GM21381 (cell line): ENCODE measurements around the gene RHO.
A peak's percentile ranks its signal among the peaks of the same experiment; 100 is the strongest.

Source experiments
- ATAC-seq: cut with Tn5 transposase; IDR thresholded peaks from one replicate; pipeline ENCODE4 v1.9.1; 2021; ENCODE audit warnings: mild to moderate bottlenecking, moderate library complexity; ENCODE audit not compliant: unreplicated experiment

RHO gene

GRCh38 chr3:129519896-129520715 is 8.3 kb upstream of the RHO start:
- ATAC-seq, result no peak

GRCh38 chr3:129520960-129521359 is 7.5 kb upstream of the RHO start:
- ATAC-seq, result no peak

DNA sequence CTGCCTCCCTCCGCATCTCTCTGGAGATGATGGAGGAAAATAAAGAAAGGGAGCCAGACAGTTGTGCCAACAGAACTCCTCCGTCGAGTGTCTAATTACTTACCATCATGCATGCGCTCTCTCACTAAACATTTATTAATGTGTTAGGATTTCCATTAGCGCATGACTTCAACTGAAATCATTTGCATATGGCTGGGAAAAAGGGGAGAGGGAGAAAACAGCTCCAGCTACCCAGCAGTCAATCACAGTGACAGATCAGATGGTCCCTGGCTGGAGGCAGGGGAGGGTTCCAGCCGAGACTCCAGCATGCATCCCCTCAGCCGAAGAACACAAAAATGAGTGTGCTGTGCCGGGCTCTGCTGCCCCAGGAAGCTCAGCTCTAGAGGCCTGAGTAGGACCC is 6.8 kb upstream of the RHO start:
- no peak for ATAC-seq

DNA sequence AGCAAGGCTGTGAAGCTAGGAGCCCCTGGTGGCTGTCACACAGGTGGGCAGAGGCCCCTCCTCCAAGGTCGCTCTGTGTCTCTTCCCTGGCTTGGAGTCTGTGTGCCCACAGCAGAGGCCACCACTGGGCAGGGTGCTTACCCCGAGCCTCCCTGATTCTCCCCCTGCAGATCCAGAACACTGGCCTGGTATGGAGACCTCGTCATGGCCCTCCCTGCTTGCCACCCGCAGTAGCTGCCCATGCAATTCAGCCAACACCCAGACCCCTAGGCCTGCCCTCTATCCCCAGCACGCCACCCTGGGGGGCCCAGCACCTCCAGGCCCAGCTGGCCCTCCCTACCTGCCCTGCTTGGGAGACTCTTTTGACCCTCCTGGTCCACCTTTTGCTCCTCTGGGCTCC is 5.5 kb upstream of the RHO start:
- ATAC-seq, result no peak

- ATAC-seq, result no peak
Observed at GRCh38 chr3:129524081-129524480, 4.4 kb upstream of the RHO start.

GRCh38 chr3:129525341-129525968 is 3.0 kb upstream of the RHO start:
- ATAC-seq, result no peak

GRCh38 chr3:129526121-129526900 is 2.1 kb upstream of the RHO start:
- peak; percentile 87 for ATAC-seq

GRCh38 chr3:129527262-129527661 is 1.2 kb upstream of the RHO start:
- no peak for ATAC-seq

DNA sequence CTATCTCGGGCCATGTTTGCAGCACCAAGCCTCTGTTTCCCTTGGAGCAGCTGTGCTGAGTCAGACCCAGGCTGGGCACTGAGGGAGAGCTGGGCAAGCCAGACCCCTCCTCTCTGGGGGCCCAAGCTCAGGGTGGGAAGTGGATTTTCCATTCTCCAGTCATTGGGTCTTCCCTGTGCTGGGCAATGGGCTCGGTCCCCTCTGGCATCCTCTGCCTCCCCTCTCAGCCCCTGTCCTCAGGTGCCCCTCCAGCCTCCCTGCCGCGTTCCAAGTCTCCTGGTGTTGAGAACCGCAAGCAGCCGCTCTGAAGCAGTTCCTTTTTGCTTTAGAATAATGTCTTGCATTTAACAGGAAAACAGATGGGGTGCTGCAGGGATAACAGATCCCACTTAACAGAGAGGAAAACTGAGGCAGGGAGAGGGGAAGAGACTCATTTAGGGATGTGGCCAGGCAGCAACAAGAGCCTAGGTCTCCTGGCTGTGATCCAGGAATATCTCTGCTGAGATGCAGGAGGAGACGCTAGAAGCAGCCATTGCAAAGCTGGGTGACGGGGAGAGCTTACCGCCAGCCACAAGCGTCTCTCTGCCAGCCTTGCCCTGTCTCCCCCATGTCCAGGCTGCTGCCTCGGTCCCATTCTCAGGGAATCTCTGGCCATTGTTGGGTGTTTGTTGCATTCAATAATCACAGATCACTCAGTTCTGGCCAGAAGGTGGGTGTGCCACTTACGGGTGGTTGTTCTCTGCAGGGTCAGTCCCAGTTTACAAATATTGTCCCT is 1.2 kb downstream of the RHO start:
- ATAC-seq, result no peak

DNA sequence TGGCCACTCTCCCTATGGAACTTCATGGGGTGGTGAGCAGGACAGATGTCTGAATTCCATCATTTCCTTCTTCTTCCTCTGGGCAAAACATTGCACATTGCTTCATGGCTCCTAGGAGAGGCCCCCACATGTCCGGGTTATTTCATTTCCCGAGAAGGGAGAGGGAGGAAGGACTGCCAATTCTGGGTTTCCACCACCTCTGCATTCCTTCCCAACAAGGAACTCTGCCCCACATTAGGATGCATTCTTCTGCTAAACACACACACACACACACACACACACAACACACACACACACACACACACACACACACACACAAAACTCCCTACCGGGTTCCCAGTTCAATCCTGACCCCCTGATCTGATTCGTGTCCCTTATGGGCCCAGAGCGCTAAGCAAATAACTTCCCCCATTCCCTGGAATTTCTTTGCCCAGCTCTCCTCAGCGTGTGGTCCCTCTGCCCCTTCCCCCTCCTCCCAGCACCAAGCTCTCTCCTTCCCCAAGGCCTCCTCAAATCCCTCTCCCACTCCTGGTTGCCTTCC is 1.9 kb downstream of the RHO start:
- no peak for ATAC-seq

GRCh38 chr3:129530821-129531220 is 2.4 kb downstream of the RHO start:
- no peak for ATAC-seq

DNA sequence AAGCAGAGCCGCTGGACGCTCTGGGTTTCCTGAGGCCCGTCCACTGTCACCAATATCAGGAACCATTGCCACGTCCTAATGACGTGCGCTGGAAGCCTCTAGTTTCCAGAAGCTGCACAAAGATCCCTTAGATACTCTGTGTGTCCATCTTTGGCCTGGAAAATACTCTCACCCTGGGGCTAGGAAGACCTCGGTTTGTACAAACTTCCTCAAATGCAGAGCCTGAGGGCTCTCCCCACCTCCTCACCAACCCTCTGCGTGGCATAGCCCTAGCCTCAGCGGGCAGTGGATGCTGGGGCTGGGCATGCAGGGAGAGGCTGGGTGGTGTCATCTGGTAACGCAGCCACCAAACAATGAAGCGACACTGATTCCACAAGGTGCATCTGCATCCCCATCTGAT is 3.3 kb downstream of the RHO start:
- no peak for ATAC-seq

- ATAC-seq, result no peak
Observed at GRCh38 chr3:129532261-129532660, 3.8 kb downstream of the RHO start.

DNA sequence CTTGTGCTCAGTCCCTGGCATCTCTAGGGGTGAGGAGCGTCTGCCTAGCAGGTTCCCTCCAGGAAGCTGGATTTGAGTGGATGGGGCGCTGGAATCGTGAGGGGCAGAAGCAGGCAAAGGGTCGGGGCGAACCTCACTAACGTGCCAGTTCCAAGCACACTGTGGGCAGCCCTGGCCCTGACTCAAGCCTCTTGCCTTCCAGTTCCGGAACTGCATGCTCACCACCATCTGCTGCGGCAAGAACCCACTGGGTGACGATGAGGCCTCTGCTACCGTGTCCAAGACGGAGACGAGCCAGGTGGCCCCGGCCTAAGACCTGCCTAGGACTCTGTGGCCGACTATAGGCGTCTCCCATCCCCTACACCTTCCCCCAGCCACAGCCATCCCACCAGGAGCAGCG is 5.0 kb downstream of the RHO start:
- ATAC-seq, result no peak

- no peak for ATAC-seq
Observed at GRCh38 chr3:129534428-129535027, 6.1 kb downstream of the RHO start.

DNA sequence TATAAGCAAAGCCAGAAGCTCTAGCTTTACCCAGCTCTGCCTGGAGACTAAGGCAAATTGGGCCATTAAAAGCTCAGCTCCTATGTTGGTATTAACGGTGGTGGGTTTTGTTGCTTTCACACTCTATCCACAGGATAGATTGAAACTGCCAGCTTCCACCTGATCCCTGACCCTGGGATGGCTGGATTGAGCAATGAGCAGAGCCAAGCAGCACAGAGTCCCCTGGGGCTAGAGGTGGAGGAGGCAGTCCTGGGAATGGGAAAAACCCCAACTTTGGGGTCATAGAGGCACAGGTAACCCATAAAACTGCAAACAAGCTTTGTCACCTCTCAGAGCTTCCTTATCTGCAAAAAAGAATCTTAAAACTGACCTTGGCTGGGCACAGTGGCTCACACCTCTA is 6.6 kb downstream of the RHO start:
- no peak for ATAC-seq

- ATAC-seq, result no peak
Observed at GRCh38 chr3:129536374-129536667, 7.9 kb downstream of the RHO start.

GRCh38 chr3:129536804-129537203 is 8.4 kb downstream of the RHO start:
- no peak for ATAC-seq

GRCh38 chr3:129539206-129539605 is 10.8 kb downstream of the RHO start:
- ATAC-seq, result no peak

DNA sequence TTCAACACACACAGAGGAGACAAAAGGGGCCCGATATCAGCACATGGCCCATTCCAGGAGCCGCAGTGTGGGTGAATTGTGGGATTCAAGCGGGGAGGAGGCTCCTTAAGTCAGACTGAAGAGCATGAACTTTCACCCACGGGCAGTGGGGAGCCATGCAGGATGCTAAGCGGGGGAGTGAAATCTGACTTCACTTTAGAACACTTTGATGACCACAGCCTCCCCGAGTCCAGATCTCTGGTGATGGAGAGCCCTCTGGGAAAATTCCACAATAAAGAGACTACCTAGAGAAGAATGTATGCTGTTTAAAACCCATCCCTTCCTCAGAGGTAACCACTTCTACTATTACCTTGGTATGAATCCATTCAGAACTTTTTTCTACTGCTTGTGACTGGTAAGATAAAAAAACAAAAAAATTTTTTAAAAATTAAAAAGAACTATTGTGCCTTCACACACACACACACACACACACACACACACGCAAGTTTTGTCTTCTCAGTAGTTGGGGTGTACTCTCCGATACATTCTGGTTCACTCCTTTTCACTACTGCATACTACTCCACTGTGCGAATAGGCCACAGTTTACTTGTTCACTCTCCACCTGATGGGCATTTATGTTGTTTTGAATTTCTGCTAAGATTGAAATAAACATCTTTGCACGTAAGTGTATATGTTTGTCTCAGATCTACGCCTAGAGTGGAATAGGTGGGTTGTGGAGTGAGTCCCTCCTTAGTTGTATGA is 12.5 kb downstream of the RHO start:
- no peak for ATAC-seq
